ENCODE measurements around the gene GBGT1.

The GBGT1 gene

DNA sequence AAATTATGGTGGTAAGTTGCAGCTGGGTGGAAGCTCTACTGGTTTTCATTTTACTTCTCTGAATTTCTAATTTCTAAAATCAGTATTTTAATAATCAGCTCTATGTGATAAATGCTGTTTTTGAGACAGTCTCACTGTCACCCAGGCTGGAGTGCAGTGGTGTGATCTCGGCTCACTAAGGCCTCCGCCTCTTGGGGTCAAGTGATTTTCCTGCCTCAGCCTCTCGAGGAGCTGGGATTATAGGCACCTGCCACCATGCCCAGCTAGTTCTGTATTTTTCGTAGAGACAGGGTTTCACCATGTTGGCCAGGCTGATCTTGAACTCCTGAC is 41.1 kb downstream of the GBGT1 start:
- no peak overlapping the region for H3K9ac ChIP-seq (ENCODE audit: low read length)
- H3K36me3 ChIP-seq (ENCODE audit: control insufficient read depth, insufficient read depth, low read length) = peaks cover 2% of the 10 kb centered on the region
- H3K27me3 ChIP-seq (ENCODE audit: control insufficient read depth, insufficient read depth, low read length) = no peaks in the 10 kb centered on the region
- peaks cover 29% of the 10 kb centered on the region for H3K4me1 ChIP-seq (ENCODE audit: control insufficient read depth, insufficient read depth, low read length)
- H3K4me3 ChIP-seq (ENCODE audit: low read length) = no peak overlapping the region
- H3K27ac ChIP-seq (ENCODE audit: low read depth, low read length) = peak overlapping the region; percentile 37

- Histone ChIP-seq H3K27me3 (ENCODE audit: control insufficient read depth, insufficient read depth, low read length) (no peaks in the 10 kb centered on the region), H3K4me1 (ENCODE audit: control insufficient read depth, insufficient read depth, low read length) (peaks cover 31% of the 10 kb centered on the region), H3K36me3 (ENCODE audit: control insufficient read depth, insufficient read depth, low read length) (peaks cover 2% of the 10 kb centered on the region), H3K4me3 (ENCODE audit: low read length) (no peak overlapping the region), H3K27ac (ENCODE audit: low read depth, low read length) (peak overlapping the region; percentile 86), H3K9ac (ENCODE audit: low read length) (no peak overlapping the region)
Measured at GRCh38 chr9:133121915-133122550, 41.7 kb downstream of the GBGT1 start.

GRCh38 chr9:133121198-133121914 is 42.4 kb downstream of the GBGT1 start, which contains the start of gene RALGDS:
TSS of gene RALGDS (minus strand) at chr9:133121240. CDS start at chr9:133121154, 86 bp downstream.
- no peaks in the 10 kb centered on the region for H3K27me3 ChIP-seq (ENCODE audit: control insufficient read depth, insufficient read depth, low read length)
- H3K9ac ChIP-seq (ENCODE audit: low read length) = peak within 1 kb of the TSS; percentile 61
- H3K27ac ChIP-seq (ENCODE audit: low read depth, low read length) = peak within 1 kb of the TSS; percentile 86
- peak within 1 kb of the TSS; percentile 80 for H3K4me3 ChIP-seq (ENCODE audit: low read length)
- peaks cover 2% of the 10 kb centered on the region for H3K36me3 ChIP-seq (ENCODE audit: control insufficient read depth, insufficient read depth, low read length)
- peaks cover 28% of the 10 kb centered on the region for H3K4me1 ChIP-seq (ENCODE audit: control insufficient read depth, insufficient read depth, low read length)

DNA sequence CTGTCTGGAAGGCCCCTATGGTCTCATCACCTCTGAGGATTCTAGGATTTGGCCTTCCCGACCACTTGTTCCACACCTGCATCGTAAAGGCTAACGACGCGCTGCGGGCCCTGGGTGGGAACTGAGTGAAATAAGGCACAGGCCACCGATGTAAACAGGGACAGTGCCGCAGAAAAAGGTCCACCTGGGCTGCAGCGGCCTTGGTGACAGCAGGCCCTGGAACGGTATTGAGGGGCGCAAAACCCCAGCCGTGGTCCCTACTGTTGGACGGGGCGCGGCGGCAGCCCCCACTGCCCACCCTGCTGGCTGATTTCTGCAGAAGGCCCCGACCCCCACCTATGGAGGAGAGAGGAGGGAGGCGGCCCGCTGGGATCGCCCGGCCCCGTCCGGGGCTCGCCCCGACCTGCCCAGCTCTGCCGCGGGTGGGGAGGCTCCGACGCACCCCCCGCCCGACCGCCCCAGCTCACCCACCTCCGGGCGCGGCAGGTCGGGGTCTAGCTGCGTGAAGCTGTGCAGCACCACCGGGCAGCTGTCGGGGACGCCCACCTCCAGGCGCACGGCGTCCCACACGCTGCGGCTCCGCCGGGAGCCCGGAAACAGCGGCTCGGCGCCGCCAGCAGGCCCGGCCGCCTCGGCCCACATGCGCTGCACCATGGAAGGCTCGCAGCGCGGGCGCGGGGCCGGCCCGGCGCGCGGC is 43.1 kb downstream of the GBGT1 start:
- H3K27me3 ChIP-seq (ENCODE audit: control insufficient read depth, insufficient read depth, low read length) = no peaks in the 10 kb centered on the region
- H3K36me3 ChIP-seq (ENCODE audit: control insufficient read depth, insufficient read depth, low read length) = peaks cover 2% of the 10 kb centered on the region
- peak overlapping the region; percentile 80 for H3K4me3 ChIP-seq (ENCODE audit: low read length)
- peak overlapping the region; percentile 61 for H3K9ac ChIP-seq (ENCODE audit: low read length)
- H3K4me1 ChIP-seq (ENCODE audit: control insufficient read depth, insufficient read depth, low read length) = peaks cover 26% of the 10 kb centered on the region
- peak overlapping the region; percentile 78 for H3K27ac ChIP-seq (ENCODE audit: low read depth, low read length)

- peaks cover 26% of the 10 kb centered on the region for H3K4me1 ChIP-seq (ENCODE audit: control insufficient read depth, insufficient read depth, low read length)
- peak overlapping the region; percentile 49 for H3K9ac ChIP-seq (ENCODE audit: low read length)
Measured at GRCh38 chr9:133119846-133120500, 43.7 kb downstream of the GBGT1 start.

DNA sequence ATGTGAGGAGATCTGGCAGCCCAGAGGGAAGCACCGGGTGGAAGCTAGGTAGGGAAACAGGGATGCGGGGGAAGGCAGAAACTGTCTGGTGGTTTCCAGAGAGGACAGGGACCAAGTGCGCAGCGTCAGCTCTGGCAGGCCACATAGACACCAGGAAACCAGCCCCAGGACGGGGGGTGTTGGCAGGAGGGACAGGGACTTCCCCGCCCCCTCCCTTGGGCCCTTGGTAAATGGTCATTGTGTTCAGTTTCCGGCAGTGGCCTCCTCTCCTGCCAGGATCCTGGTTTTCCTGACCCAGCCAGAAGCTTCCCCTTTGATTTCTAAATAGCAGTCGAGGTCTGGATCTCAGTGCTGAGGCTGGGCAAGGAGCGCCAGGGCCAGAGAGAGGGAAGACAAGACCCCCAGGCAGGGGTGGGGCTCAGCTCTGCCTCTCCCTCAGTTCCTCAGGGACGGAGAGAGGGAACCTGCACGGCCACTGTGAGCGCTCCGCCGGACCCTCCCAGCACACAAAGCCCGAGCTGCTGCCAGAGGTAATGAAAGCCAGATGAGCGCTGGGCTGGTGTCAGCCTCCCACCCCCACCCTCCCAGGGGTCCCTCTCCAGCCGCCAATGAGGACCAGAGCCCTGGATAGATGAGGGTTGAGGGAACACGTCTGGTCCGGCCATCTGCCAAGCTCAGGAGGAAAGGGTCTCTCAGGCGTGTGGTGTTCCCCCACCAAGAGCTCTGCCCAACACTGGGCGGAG is 44.4 kb downstream of the GBGT1 start:
- Histone ChIP-seq H3K9ac (ENCODE audit: low read length) (peak overlapping the region; percentile 10), H3K4me1 (ENCODE audit: control insufficient read depth, insufficient read depth, low read length) (peaks cover 33% of the 10 kb centered on the region), H3K36me3 (ENCODE audit: control insufficient read depth, insufficient read depth, low read length) (no peaks in the 10 kb centered on the region)

More at GRCh38 chr9:133119846-133120500, 43.7 kb downstream of the GBGT1 start:
- Histone ChIP-seq H3K27me3 (ENCODE audit: control insufficient read depth, insufficient read depth, low read length) (no peaks in the 10 kb centered on the region), H3K27ac (ENCODE audit: low read depth, low read length) (peak overlapping the region; percentile 57), H3K4me3 (ENCODE audit: low read length) (peak overlapping the region; percentile 80), H3K36me3 (ENCODE audit: control insufficient read depth, insufficient read depth, low read length) (peaks cover 2% of the 10 kb centered on the region)

GRCh38 chr9:133118568-133118967 is 45.1 kb downstream of the GBGT1 start:
- peak overlapping the region; percentile 57 for H3K27ac ChIP-seq (ENCODE audit: low read depth, low read length)
- no peaks in the 10 kb centered on the region for H3K27me3 ChIP-seq (ENCODE audit: control insufficient read depth, insufficient read depth, low read length)
- H3K36me3 ChIP-seq (ENCODE audit: control insufficient read depth, insufficient read depth, low read length) = no peaks in the 10 kb centered on the region
- peak overlapping the region; percentile 56 for H3K4me3 ChIP-seq (ENCODE audit: low read length)
- no peak overlapping the region for H3K9ac ChIP-seq (ENCODE audit: low read length)
- H3K4me1 ChIP-seq (ENCODE audit: control insufficient read depth, insufficient read depth, low read length) = peaks cover 40% of the 10 kb centered on the region

More for the DNA sequence above, 44.4 kb downstream of the GBGT1 start:
- Histone ChIP-seq H3K27ac (ENCODE audit: low read depth, low read length) (peak overlapping the region; percentile 57), H3K4me3 (ENCODE audit: low read length) (peak overlapping the region; percentile 56), H3K27me3 (ENCODE audit: control insufficient read depth, insufficient read depth, low read length) (no peaks in the 10 kb centered on the region)

GRCh38 chr9:133118179-133118520 is 45.6 kb downstream of the GBGT1 start:
- Histone ChIP-seq H3K4me1 (ENCODE audit: control insufficient read depth, insufficient read depth, low read length) (peaks cover 44% of the 10 kb centered on the region), H3K36me3 (ENCODE audit: control insufficient read depth, insufficient read depth, low read length) (no peaks in the 10 kb centered on the region), H3K27ac (ENCODE audit: low read depth, low read length) (peak overlapping the region; percentile 12), H3K4me3 (ENCODE audit: low read length) (no peak overlapping the region), H3K27me3 (ENCODE audit: control insufficient read depth, insufficient read depth, low read length) (no peaks in the 10 kb centered on the region), H3K9ac (ENCODE audit: low read length) (no peak overlapping the region)

DNA sequence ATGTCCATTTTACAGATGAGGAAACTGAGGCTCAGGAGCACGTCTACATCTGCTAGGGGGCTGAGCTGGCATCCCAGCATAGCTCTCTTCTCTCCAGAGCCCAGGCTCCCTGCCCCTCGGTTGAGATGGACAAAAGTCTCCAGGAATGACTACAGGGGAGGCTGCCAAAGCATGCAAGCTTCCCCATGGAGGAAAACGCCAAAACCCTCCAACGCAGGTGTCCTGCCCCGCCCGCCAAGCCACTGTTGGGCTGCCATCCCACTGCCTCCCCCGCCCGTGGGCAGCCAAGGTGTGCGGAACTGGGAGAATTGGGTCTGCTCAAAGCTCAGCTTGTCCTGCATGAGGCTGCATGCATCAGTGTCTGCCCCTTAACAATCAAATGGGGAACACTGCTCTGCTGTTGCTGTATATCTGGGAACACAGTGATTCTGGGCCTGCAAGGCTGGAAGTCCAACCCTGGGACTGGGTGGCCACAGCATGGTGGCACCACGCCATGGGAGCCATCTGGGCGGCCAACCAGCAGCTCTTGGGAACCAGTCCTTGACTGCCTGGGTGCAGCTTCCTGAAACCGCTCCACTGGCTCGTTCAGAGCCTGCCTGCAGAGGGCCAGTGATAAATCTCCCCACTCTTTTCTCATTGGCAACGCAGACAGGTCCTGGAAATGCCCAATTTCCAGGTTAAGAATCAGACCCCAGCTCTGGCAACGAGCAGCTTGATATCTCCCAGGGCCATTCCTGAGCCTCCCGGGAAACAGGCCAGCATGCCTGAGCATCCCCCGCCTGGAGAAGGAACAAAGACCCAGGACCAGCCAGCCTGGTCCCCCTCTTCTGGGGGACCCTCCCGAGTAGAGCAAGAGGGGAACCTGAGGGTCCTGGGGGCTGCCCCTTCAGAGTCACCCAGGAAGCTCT is 46.2 kb downstream of the GBGT1 start:
- Histone ChIP-seq H3K9ac (ENCODE audit: low read length) (no peak overlapping the region), H3K4me3 (ENCODE audit: low read length) (no peak overlapping the region), H3K4me1 (ENCODE audit: control insufficient read depth, insufficient read depth, low read length) (peaks cover 48% of the 10 kb centered on the region), H3K27me3 (ENCODE audit: control insufficient read depth, insufficient read depth, low read length) (no peaks in the 10 kb centered on the region), H3K27ac (ENCODE audit: low read depth, low read length) (peak overlapping the region; percentile 12), H3K36me3 (ENCODE audit: control insufficient read depth, insufficient read depth, low read length) (no peaks in the 10 kb centered on the region)

- H3K27ac ChIP-seq (ENCODE audit: low read depth, low read length) = no peak overlapping the region
- no peaks in the 10 kb centered on the region for H3K27me3 ChIP-seq (ENCODE audit: control insufficient read depth, insufficient read depth, low read length)
- H3K9ac ChIP-seq (ENCODE audit: low read length) = no peak overlapping the region
- H3K36me3 ChIP-seq (ENCODE audit: control insufficient read depth, insufficient read depth, low read length) = no peaks in the 10 kb centered on the region
- H3K4me3 ChIP-seq (ENCODE audit: low read length) = no peak overlapping the region
- H3K4me1 ChIP-seq (ENCODE audit: control insufficient read depth, insufficient read depth, low read length) = peaks cover 48% of the 10 kb centered on the region
Measured at GRCh38 chr9:133116346-133117231, 47.1 kb downstream of the GBGT1 start.

All from rectal smooth muscle tissue (tissue), 1 donor.